ENCODE results near the gene BICD2. TPM values are rescaled to one million over a fixed set of nuclear protein-coding genes. Genes with fewer than 3 reads are reported as not detected.

Gene BICD2
- polyA plus RNA-seq, 1 donor from 2014 or later, result 22.4 TPM

DNA sequence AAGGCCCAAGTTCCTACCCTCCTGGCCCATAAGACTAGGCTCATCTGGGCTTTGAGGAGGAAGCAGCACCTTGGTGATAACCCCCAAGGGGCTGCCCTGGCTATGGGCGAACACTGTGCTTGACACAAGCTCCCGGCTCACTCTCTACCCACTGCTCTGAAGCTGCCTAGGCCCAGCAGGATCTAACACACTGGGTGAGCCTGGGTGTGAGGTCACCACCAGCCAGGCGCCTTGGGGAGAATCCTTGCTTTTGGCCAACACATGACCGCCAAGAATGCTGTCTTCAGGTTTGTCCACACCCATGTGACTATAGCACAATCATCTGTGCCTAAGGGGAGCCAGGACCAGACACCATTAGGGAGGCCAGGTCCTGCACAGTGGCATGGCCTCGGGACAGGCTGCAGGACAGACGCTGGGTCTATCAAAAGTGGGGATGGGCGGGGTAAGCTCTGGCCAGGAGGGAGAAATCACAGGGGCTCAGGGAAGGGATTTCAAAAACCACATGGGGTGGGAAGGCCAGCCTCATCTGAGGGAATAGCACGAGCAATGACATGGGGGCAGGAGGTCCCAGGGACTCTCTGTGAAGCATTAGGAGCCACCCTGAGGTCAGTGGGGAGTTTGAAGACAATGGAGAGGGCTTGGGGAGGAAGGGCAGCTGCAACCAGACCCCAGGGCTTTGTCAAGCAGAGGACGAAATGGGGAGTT, 29.6 kb downstream of the BICD2 start:
- Histone ChIP-seq H3K27me3 (ENCODE audit: insufficient read depth, low read depth, low read length) (no peaks in the 10 kb centered on the region), H3K36me3 (ENCODE audit: insufficient read depth, low read length) (no peaks in the 10 kb centered on the region), H3K79me2 (replicated peaks; ENCODE audit: insufficient read depth, low read length) (peaks cover 19% of the 10 kb centered on the region), H2AFZ (ENCODE audit: low read depth, low read length) (no peak overlapping the region), H3K9me3 (ENCODE audit: low read length) (no peaks in the 10 kb centered on the region), H3K9me2 (ENCODE audit: insufficient read depth, low read length) (no peaks in the 10 kb centered on the region), H4K20me1 (ENCODE audit: insufficient read depth) (no peaks in the 10 kb centered on the region), H3K4me2 (ENCODE audit: low read length) (no peak overlapping the region), H3K4me3 (ENCODE audit: low read length) (no peak overlapping the region), H3K9ac (ENCODE audit: low read length) (no peak overlapping the region), H3F3A (ENCODE audit: insufficient read depth, low read length, poor library complexity, severe bottlenecking) (no peaks in the 10 kb centered on the region), H3K27ac (ENCODE audit: low read length) (no peak overlapping the region)
- TF ChIP-seq SMC3 (conservative IDR thresholded peaks at IDR 0.05; ENCODE audit: poor library complexity), result no peak
- no peak for TF ChIP-seq POLR2AphosphoS5 (IDR thresholded peaks at IDR 0.05)
- TF ChIP-seq TAF1 (IDR thresholded peaks at IDR 0.05; ENCODE audit: low read depth), result no peak
- TF ChIP-seq, protein P1, sequence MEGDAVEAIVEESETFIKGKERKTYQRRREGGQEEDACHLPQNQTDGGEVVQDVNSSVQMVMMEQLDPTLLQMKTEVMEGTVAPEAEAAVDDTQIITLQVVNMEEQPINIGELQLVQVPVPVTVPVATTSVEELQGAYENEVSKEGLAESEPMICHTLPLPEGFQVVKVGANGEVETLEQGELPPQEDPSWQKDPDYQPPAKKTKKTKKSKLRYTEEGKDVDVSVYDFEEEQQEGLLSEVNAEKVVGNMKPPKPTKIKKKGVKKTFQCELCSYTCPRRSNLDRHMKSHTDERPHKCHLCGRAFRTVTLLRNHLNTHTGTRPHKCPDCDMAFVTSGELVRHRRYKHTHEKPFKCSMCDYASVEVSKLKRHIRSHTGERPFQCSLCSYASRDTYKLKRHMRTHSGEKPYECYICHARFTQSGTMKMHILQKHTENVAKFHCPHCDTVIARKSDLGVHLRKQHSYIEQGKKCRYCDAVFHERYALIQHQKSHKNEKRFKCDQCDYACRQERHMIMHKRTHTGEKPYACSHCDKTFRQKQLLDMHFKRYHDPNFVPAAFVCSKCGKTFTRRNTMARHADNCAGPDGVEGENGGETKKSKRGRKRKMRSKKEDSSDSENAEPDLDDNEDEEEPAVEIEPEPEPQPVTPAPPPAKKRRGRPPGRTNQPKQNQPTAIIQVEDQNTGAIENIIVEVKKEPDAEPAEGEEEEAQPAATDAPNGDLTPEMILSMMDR (IDR thresholded peaks at IDR 0.05; ENCODE audit: poor library complexity, severe bottlenecking), result no peak
- TF ChIP-seq, protein P2, sequence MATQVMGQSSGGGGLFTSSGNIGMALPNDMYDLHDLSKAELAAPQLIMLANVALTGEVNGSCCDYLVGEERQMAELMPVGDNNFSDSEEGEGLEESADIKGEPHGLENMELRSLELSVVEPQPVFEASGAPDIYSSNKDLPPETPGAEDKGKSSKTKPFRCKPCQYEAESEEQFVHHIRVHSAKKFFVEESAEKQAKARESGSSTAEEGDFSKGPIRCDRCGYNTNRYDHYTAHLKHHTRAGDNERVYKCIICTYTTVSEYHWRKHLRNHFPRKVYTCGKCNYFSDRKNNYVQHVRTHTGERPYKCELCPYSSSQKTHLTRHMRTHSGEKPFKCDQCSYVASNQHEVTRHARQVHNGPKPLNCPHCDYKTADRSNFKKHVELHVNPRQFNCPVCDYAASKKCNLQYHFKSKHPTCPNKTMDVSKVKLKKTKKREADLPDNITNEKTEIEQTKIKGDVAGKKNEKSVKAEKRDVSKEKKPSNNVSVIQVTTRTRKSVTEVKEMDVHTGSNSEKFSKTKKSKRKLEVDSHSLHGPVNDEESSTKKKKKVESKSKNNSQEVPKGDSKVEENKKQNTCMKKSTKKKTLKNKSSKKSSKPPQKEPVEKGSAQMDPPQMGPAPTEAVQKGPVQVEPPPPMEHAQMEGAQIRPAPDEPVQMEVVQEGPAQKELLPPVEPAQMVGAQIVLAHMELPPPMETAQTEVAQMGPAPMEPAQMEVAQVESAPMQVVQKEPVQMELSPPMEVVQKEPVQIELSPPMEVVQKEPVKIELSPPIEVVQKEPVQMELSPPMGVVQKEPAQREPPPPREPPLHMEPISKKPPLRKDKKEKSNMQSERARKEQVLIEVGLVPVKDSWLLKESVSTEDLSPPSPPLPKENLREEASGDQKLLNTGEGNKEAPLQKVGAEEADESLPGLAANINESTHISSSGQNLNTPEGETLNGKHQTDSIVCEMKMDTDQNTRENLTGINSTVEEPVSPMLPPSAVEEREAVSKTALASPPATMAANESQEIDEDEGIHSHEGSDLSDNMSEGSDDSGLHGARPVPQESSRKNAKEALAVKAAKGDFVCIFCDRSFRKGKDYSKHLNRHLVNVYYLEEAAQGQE (IDR thresholded peaks at IDR 0.05; ENCODE audit: borderline replicate concordance), result no peak
- no peak for TF ChIP-seq MXI1 (conservative IDR thresholded peaks at IDR 0.05; ENCODE audit: poor library complexity, severe bottlenecking)
- no peak for TF ChIP-seq EP300 (conservative IDR thresholded peaks at IDR 0.05; ENCODE audit: poor library complexity, severe bottlenecking)
- TF ChIP-seq EZH2 (IDR thresholded peaks at IDR 0.05; ENCODE audit: borderline replicate concordance, insufficient read depth, low read length, poor library complexity, severe bottlenecking), result no peak
- no peak for TF ChIP-seq RAD21 (conservative IDR thresholded peaks at IDR 0.05)

GRCh38 chr9:92730897-92731296, 33.7 kb downstream of the BICD2 start:
- H3K27ac ChIP-seq (ENCODE audit: low read length), result no peak overlapping the region
- no peak for TF ChIP-seq TAF1 (IDR thresholded peaks at IDR 0.05; ENCODE audit: low read depth)
- TF ChIP-seq EZH2 (IDR thresholded peaks at IDR 0.05; ENCODE audit: borderline replicate concordance, insufficient read depth, low read length, poor library complexity, severe bottlenecking), result no peak
- TF ChIP-seq, protein P2 (IDR thresholded peaks at IDR 0.05; ENCODE audit: borderline replicate concordance), result no peak
- TF ChIP-seq, protein P1 (IDR thresholded peaks at IDR 0.05; ENCODE audit: poor library complexity, severe bottlenecking), result no peak
- no peak for TF ChIP-seq RAD21 (conservative IDR thresholded peaks at IDR 0.05)
- TF ChIP-seq MXI1 (conservative IDR thresholded peaks at IDR 0.05; ENCODE audit: poor library complexity, severe bottlenecking), result no peak
- no peak for TF ChIP-seq SMC3 (conservative IDR thresholded peaks at IDR 0.05; ENCODE audit: poor library complexity)
- no peak for TF ChIP-seq POLR2AphosphoS5 (IDR thresholded peaks at IDR 0.05)
- TF ChIP-seq EP300 (conservative IDR thresholded peaks at IDR 0.05; ENCODE audit: poor library complexity, severe bottlenecking), result no peak

More at GRCh38 chr9:92730897-92731296, 33.7 kb downstream of the BICD2 start:
- no peak overlapping the region for H2AFZ ChIP-seq (ENCODE audit: low read depth, low read length)
- no peak overlapping the region for H3K9ac ChIP-seq (ENCODE audit: low read length)
- no peaks in the 10 kb centered on the region for H3K9me2 ChIP-seq (ENCODE audit: insufficient read depth, low read length)
- no peaks in the 10 kb centered on the region for H3K9me3 ChIP-seq (ENCODE audit: low read length)
- H3K36me3 ChIP-seq (ENCODE audit: insufficient read depth, low read length), result no peaks in the 10 kb centered on the region
- H4K20me1 ChIP-seq (ENCODE audit: insufficient read depth), result no peaks in the 10 kb centered on the region
- H3K27me3 ChIP-seq (ENCODE audit: insufficient read depth, low read depth, low read length), result no peaks in the 10 kb centered on the region
- no peak overlapping the region for H3K4me2 ChIP-seq (ENCODE audit: low read length)
- peaks cover 5% of the 10 kb centered on the region for H3K79me2 ChIP-seq (replicated peaks; ENCODE audit: insufficient read depth, low read length)
- no peaks in the 10 kb centered on the region for H3F3A ChIP-seq (ENCODE audit: insufficient read depth, low read length, poor library complexity, severe bottlenecking)
- H3K4me3 ChIP-seq (ENCODE audit: low read length), result no peak overlapping the region

Data from neural cell (in vitro differentiated cells).